ENCODE results near the gene CLEC2A.

Gene CLEC2A

GRCh38 chr12:9948606-9949296 lies 16.6 kb upstream of the CLEC2A start:
- TF ChIP-seq CTCF (IDR thresholded peaks at IDR 0.05; ENCODE audit: low read depth, low read length, missing control alignments), result no peak
- H3K4me3 ChIP-seq (ENCODE audit: low read depth, low read length), result no peak overlapping the region
- peak; percentile 74 for DNase-seq (ENCODE audit: low read depth)

- H3K4me3 ChIP-seq (ENCODE audit: low read depth, low read length), result no peak overlapping the region
- no peak for DNase-seq (ENCODE audit: low read depth)
- no peak for TF ChIP-seq CTCF (IDR thresholded peaks at IDR 0.05; ENCODE audit: low read depth, low read length, missing control alignments)
These were observed 15.5 kb upstream of the CLEC2A start for GRCh38 chr12:9947674-9948073.

GRCh38 chr12:9944391-9944790 lies 12.2 kb upstream of the CLEC2A start:
- DNase-seq (ENCODE audit: low read depth), result no peak
- TF ChIP-seq CTCF (IDR thresholded peaks at IDR 0.05; ENCODE audit: low read depth, low read length, missing control alignments), result no peak
- H3K4me3 ChIP-seq (ENCODE audit: low read depth, low read length), result no peak overlapping the region

- H3K4me3 ChIP-seq (ENCODE audit: low read depth, low read length), result no peak overlapping the region
- DNase-seq (ENCODE audit: low read depth), result no peak
- no peak for TF ChIP-seq CTCF (IDR thresholded peaks at IDR 0.05; ENCODE audit: low read depth, low read length, missing control alignments)
These were observed 11.1 kb upstream of the CLEC2A start for GRCh38 chr12:9943240-9943639.

GRCh38 chr12:9941838-9942237 lies 9.7 kb upstream of the CLEC2A start:
- no peak for TF ChIP-seq CTCF (IDR thresholded peaks at IDR 0.05; ENCODE audit: low read depth, low read length, missing control alignments)
- H3K4me3 ChIP-seq (ENCODE audit: low read depth, low read length), result no peak overlapping the region
- no peak for DNase-seq (ENCODE audit: low read depth)

GRCh38 chr12:9940375-9940774 lies 8.2 kb upstream of the CLEC2A start:
- peak; percentile 44 for TF ChIP-seq CTCF (IDR thresholded peaks at IDR 0.05; ENCODE audit: low read depth, low read length, missing control alignments)
- DNase-seq (ENCODE audit: low read depth), result no peak

GRCh38 chr12:9936591-9936990 lies 4.4 kb upstream of the CLEC2A start:
- no peak overlapping the region for H3K4me3 ChIP-seq (ENCODE audit: low read depth, low read length)
- no peak for TF ChIP-seq CTCF (IDR thresholded peaks at IDR 0.05; ENCODE audit: low read depth, low read length, missing control alignments)
- DNase-seq (ENCODE audit: low read depth), result no peak

More at GRCh38 chr12:9940375-9940774, 8.2 kb upstream of the CLEC2A start:
- H3K4me3 ChIP-seq (ENCODE audit: low read depth, low read length), result no peak overlapping the region
